Prostate gland (tissue), 2 donors: ENCODE data around the gene CBFA2T2.

Experiments used
- POLR2A ChIP-seq: fragments of 450-650 bp; IDR thresholded peaks from one replicate; pipeline ENCODE4 v1.6.1; 2016; ENCODE audit warnings: antibody characterized with exemption, mild to moderate bottlenecking
- TF ChIP-seq, protein P1 (sequence below), 4 experiments: fragments of 200-600 bp in 2 of 4; fragments of 450-650 bp in 2 of 4; sonication (generic) in 2 of 4; IDR thresholded peaks; 1 replicate in 3 of 4; 2 replicates in 1 of 4; pipeline ENCODE4 v1.5.1; 2016 to 2019; ENCODE audit warnings: antibody characterized with exemption in 4 of 4, mild to moderate bottlenecking in 2 of 4, moderate library complexity in 2 of 4

DNA sequence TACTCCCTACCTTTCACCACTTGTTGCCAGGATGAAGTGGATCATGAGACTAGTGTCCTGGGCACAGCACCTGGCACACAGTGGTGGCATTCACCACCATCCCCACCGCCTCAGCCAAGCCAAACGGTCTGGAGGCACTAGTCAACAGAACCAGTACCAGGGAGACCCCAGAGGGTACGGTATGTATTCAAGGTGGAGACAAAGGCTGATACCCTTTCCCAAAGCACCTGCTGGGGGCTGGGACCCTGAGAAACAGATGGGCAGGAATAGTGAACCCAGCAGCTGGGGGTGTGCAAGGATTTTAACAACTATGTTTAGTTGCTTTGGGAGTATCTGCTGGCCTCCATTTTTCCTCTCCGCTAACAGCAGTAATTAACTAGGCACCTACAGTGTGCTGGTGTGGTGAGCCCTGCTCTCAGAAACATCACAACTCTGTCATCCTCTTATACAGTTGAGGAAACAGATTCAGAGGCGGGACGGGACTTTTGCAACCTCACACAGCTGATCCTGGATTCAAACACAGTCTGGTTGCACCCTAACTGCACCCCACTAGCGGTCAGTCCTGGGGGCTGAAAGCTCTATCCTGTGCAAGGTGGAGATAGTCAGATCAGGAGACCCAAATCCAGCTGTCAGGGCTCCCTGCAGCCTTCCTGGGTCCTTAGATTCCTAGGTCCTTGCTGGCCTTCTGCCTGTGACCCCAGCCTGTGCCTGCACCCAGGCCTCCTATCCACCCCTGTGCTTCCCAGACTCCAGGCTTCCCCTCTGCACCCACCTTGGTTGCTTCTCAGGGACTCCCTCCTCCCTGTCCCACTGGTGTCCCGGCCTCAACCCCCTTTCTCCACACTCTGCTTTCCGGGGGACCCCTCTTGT, 47.5 kb upstream of the CBFA2T2 start:
- TF ChIP-seq, protein P1, sequence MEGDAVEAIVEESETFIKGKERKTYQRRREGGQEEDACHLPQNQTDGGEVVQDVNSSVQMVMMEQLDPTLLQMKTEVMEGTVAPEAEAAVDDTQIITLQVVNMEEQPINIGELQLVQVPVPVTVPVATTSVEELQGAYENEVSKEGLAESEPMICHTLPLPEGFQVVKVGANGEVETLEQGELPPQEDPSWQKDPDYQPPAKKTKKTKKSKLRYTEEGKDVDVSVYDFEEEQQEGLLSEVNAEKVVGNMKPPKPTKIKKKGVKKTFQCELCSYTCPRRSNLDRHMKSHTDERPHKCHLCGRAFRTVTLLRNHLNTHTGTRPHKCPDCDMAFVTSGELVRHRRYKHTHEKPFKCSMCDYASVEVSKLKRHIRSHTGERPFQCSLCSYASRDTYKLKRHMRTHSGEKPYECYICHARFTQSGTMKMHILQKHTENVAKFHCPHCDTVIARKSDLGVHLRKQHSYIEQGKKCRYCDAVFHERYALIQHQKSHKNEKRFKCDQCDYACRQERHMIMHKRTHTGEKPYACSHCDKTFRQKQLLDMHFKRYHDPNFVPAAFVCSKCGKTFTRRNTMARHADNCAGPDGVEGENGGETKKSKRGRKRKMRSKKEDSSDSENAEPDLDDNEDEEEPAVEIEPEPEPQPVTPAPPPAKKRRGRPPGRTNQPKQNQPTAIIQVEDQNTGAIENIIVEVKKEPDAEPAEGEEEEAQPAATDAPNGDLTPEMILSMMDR (IDR thresholded peaks at IDR 0.05), result no peak
- TF ChIP-seq POLR2A, result no peak
